ENCODE measurements around the gene B3GALT4.
A peak's percentile ranks its signal among the peaks of the same experiment; 100 is the strongest.
"Not testable (repeated sequence)": the region's sequence is repeated elsewhere in the genome, so short reads cannot be mapped to it uniquely, and the experiment has no call there.

B3GALT4 gene

GRCh38 chr6:33272275-33273128 lies 4.4 kb upstream of the B3GALT4 start:
- no peak for DNase-seq (ENCODE audit: low read depth)

DNA sequence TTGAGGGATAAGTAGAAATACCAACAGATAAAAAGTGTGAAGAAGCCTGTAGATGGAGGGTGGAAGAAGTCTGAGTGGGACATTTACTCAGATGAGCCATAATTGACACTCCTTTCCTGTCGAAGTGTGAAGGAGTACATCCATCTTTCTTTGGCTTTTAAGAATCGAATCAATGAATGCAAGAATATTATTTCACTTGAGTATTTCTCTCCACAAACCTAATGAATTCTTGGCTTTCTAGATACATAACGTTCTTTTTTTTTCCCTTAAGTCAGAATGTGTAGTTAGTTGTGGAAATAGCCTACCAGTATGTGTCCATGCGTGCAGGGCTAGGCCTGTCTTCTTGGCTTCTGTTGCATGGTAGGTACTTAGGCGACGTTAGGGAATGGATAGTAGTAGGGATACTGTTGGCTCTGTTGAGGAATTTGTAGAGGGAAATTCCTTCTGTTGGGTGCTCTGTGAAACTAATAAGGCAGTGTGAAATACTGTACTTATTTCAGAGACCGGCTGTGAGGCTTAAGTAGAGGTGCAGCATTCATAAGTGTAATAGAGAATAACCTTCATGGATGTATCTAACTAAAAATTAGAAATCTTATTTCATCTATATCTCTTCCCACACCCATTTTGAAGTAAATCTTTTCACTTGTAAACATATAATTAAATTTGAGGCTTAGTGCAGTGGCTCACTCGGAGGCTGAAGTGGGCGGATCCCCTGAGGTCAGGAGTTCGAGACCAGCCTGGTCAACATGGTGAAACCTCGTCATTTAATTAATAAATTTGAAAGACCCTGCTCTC lies 3.6 kb upstream of the B3GALT4 start:
- no peak for DNase-seq (ENCODE audit: low read depth)

GRCh38 chr6:33273924-33274902 lies 2.7 kb upstream of the B3GALT4 start:
- no peak for DNase-seq (ENCODE audit: low read depth)

DNA sequence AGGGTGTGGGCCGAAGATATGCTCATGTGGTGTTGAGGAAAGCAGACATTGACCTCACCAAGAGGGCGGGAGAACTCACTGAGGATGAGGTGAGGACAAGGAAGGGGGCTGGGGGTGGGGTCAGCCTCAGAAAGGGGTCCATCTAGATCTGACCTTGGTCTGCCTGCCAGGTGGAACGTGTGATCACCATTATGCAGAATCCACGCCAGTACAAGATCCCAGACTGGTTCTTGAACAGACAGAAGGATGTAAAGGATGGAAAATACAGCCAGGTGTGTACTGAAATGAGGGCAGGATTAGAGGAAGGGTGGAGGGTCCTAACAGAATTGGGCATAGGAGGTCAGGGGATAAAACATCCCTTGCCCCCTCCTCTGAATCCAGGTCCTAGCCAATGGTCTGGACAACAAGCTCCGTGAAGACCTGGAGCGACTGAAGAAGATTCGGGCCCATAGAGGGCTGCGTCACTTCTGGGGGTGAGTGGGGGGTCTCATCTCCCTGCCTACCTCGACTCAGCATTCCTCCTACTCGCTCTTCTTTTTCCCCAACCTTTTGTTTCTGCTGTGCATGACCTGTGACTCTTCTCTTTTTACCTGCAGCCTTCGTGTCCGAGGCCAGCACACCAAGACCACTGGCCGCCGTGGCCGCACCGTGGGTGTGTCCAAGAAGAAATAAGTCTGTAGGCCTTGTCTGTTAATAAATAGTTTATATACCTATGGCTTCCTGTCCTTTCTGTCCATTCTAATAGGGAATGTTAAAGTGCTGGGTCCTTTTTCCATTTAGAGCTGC lies 935 bp upstream of the B3GALT4 start:
- not testable (repeated sequence) for DNase-seq (ENCODE audit: low read depth)

GRCh38 chr6:33276581-33276863 lies 401 bp upstream of the B3GALT4 start:
- no peak for DNase-seq (ENCODE audit: low read depth)

- DNase-seq (ENCODE audit: low read depth) = no peak
Measured at GRCh38 chr6:33277663-33278391, 904 bp downstream of the B3GALT4 start.

DNA sequence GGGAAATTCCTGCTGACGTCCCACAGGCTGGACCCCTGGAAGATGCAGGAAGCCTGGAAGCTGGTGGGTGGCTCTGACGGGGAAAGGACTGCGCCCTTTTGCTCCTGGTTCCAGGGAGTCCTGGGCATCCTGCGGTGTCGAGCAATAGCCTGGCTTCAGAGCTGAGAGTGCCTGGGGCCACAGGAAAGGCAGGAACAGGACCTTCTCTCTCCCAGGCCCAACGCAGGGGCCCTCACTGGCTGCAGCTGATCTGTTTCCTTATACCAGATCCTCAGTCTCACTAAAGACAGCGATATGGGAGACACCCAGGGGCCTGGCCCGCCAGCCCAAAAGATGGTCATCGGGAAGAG lies 1.4 kb downstream of the B3GALT4 start:
- no peak for DNase-seq (ENCODE audit: low read depth)

GRCh38 chr6:33278810-33279209 lies 1.9 kb downstream of the B3GALT4 start:
- DNase-seq (ENCODE audit: low read depth) = no peak

DNA sequence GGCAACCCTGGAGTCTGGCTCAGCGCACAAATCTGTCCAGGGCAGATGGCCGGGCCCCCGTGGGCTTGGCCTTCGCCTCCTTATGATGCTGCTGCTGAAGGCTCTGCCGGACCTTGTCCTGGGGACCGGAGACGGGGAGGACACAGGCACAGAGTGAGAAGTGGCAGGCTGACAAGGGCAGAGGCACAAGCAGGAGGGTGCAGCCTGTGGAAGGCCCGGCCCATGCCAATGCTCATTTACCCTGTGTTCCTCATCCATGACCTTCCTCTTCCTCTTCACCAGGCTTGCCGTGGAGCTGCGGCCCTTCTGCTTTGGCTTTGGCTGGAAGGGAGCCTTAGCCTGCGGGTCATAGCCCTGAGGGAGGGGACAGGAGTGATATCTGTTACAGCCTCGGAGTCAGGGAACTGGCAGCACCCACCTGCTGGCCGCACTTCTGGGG lies 2.4 kb downstream of the B3GALT4 start:
- DNase-seq (ENCODE audit: low read depth) = no peak

- peak; percentile 50 for DNase-seq (ENCODE audit: low read depth)
Measured at GRCh38 chr6:33279971-33280511, 3.1 kb downstream of the B3GALT4 start.

GRCh38 chr6:33280539-33280938 lies 3.6 kb downstream of the B3GALT4 start:
- no peak for DNase-seq (ENCODE audit: low read depth)

- DNase-seq (ENCODE audit: low read depth) = not testable (repeated sequence)
Measured at GRCh38 chr6:33285214-33285613, 8.3 kb downstream of the B3GALT4 start.

DNA sequence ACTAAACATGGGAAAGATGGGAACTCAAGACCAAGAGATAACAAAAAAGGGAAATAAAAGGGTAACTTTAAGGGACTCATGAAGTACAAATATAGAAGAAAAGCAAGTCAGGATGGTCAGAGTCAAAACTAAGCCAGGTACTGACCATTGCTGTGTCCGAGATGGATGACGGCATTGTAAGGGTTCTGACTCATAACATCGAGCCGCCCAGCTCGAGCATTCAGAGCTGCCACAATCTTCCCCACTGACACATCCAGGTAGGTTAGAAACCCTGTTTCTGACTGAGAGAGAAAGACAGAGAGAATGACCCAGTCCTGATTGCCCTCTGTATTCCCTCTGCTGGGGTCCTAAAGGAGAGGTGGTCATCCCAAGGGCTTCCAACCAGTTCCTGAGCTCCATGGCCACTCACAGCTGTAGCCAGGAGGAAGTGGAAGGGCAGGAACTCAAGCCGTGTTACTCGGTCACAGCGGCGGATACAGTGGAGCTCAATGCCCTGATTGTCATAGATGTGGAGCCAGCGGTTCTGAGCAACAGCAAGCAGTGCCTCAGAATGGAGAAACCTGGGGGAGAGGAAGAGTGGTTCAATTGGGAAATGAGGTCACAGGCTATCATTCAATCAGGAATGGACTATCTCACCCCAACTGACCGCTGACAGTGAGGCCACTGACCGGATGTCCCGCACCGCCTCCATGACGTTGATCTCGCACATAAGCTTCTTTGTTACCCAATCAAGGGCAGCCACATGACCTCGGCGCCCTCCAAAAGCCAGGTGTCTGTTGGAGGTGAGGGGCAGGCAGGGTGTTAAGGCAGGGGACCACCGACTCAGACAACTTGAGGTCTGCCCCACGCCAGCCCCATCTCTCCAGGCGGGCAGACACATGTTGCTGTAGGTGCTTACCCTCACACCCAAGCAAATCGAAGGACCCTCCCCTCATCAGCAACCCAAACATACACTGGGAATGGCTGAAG lies 10.3 kb downstream of the B3GALT4 start:
- no peak for DNase-seq (ENCODE audit: low read depth)

- no peak for DNase-seq (ENCODE audit: low read depth)
Measured at GRCh38 chr6:33288141-33288920, 11.4 kb downstream of the B3GALT4 start.

- peak; percentile 93 for DNase-seq (ENCODE audit: low read depth)
Measured at GRCh38 chr6:33288921-33289783, 12.2 kb downstream of the B3GALT4 start, which contains the start of the genes PFDN6 and WDR46. Gene PFDN6, plus strand, starts transcription at chr6:33289601. Its CDS starts 256 bp downstream, at chr6:33289857. Gene WDR46, minus strand, starts transcription at chr6:33289239. Its CDS starts 69 bp downstream, at chr6:33289170.

DNA sequence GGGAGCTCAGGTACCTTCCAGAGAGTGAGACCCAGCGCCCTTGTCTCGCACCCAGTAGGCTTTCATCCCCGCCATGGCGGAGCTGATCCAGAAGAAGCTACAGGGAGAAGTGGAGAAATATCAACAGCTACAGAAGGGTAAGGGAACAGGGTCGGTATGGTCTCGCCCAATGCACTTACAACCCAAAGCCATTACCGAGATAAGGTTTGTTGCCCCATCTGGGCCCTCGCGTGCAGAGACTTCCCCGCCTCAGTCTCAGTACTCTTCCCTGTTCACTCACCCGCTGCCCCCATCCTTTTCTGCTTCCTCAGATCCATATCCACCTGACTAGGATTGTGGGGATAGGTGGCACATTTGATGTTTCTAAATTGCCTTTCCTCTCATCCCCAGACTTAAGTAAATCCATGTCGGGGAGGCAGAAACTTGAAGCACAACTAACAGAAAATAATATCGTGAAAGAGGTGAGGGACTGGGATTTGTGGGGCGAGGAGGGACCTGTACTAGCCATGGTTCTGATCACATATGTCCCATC lies 12.9 kb downstream of the B3GALT4 start:
- DNase-seq (ENCODE audit: low read depth) = no peak

DNA sequence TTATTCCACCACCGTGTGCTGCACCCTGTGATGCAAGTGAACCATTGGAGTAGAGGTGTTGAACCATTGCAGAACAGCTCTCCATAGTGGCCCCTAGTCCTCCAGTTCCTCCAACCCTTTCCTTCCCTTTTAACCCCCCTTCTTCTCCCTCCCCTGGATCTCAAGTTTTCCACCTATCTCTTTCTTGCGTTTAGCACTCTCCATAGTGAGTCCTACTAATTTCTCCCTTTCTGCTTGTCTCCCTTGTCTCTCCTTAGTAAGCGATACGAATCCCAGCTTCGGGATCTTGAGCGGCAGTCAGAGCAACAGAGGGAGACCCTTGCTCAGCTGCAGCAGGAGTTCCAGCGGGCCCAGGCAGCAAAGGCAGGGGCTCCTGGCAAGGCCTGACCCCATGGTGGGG lies 13.5 kb downstream of the B3GALT4 start:
- DNase-seq (ENCODE audit: low read depth) = no peak

All from EH (cell line).